Heart left ventricle (tissue), 16 donors: ENCODE measurements around the gene ZNF354B. TPM values are rescaled to one million over a fixed set of nuclear protein-coding genes. Genes with fewer than 3 reads are reported as not detected.
"Not testable (repeated sequence)": the region's sequence is repeated elsewhere in the genome, so short reads cannot be mapped to it uniquely, and the experiment has no call there.

Source experiments
- ATAC-seq, 4 donors: fragments of 200-7000 bp; cut with Tn5 transposase; one replicate each; pipeline ENCODE4 v1.9.1; 2020 to 2022; ENCODE audit warnings: moderate library complexity in 4 of 4, mild to moderate bottlenecking in 3 of 4, moderate number of reproducible peaks in 1 of 4
- DNase-seq, 5 donors: peaks; one replicate each; pipeline ENCODE4 v3.0.0-alpha.2; 2020
- H3K27ac ChIP-seq, 12 donors: fragments of 200-600 bp; sonication (generic) in 4 of 12; one replicate each; pipeline versions ENCODE4 v1.5.0 to v1.8.0; 2016 to 2022; ENCODE audit warnings: mild to moderate bottlenecking in 2 of 12
- H3K27me3 ChIP-seq, 9 donors: fragments of 200-600 bp; sonication (generic) in 2 of 9; one replicate each; pipeline versions ENCODE4 v1.5.1 to v1.8.0; 2016 to 2022; ENCODE audit warnings: mild to moderate bottlenecking in 3 of 9
- H3K36me3 ChIP-seq, 9 donors: fragments of 200-600 bp; sonication (generic) in 2 of 9; one replicate each; pipeline versions ENCODE4 v1.5.0 to v1.8.0; 2018 to 2022; ENCODE audit warnings: mild to moderate bottlenecking in 2 of 9
- H3K4me1 ChIP-seq, 12 donors: fragments of 200-600 bp; sonication (generic) in 4 of 12; one replicate each; pipeline versions ENCODE4 v1.5.0 to v1.8.0; 2016 to 2022; ENCODE audit warnings: mild to moderate bottlenecking in 3 of 12
- H3K4me3 ChIP-seq, 12 donors: fragments of 200-600 bp; sonication (generic) in 4 of 12; one replicate each; pipeline versions ENCODE4 v1.5.0 to v1.8.0; 2017 to 2022; ENCODE audit warnings: mild to moderate bottlenecking in 9 of 12, moderate library complexity in 4 of 12
- H3K9me3 ChIP-seq, 12 donors: fragments of 200-600 bp; sonication (generic) in 4 of 12; one replicate each; pipeline versions ENCODE4 v1.5.0 to v1.8.0; 2016 to 2022; ENCODE audit warnings: mild to moderate bottlenecking in 1 of 12
- POLR2A ChIP-seq, 2 donors: fragments of 450-650 bp; IDR thresholded peaks; one replicate each; pipeline ENCODE4 v1.6.1; 2017; ENCODE audit warnings: antibody characterized with exemption in 2 of 2, mild to moderate bottlenecking in 2 of 2, moderate library complexity in 2 of 2
- WGBS, 4 donors: extraction: QIAGEN DNeasy Blood & Tissue Kit in 2 of 4; methylation state at CpG; one replicate each; pipeline versions ENCODE4 v1.1.5 to v1.1.7; 2013 to 2018; 5-methylcytosine and 5-hydroxymethylcytosine counted together
- intact Hi-C, 10 donors: fragments of 100-400 bp; cut with DNase I; formaldehyde crosslinking; loops; one replicate each; pipeline versions ENCODE4 v1.11.1 to v1.14.2; 2022
- polyA plus RNA-seq, 2 donors: library from polyadenylated mRNA; stranded (reverse); fragments of 200-250 nt; gene quantifications; one replicate each; pipeline ENCODE4 v1.2.3, GENCODE V29; 2013
- total RNA-seq, 9 donors: library from RNA; depleted of rRNA in 2 of 9; stranded (reverse); fragments of >200 nt in 2 of 9; fragmentation: NEBNext Ultra II Directional in 3 of 9; extraction: Animal tissue kit (Norgen Biotek cat#: 25700) in 3 of 9; gene quantifications; one replicate each; pipeline versions ENCODE4 v1.1.0 to v1.2.4, GENCODE V29; 2016 to 2023
- TF ChIP-seq, protein P1 (sequence below), 12 donors: fragments of 200-600 bp; sonication (generic) in 4 of 12; IDR thresholded peaks; one replicate each; pipeline versions ENCODE4 v1.5.0 to v1.8.0; 2018 to 2022; ENCODE audit warnings: antibody characterized with exemption in 12 of 12, mild to moderate bottlenecking in 5 of 12
- donor health status: ischemic (EF 13 %, LVEDD 7.1; RV severe dilation, severe dysfunction).
- donor health status: healthy with polysubstance abuse.
- donor health status: DM: no; HTN: yes; CAD: no.
- donor health status: DM: no; HTN: no; CAD: no.
- donor health status: ischemic (EF 25% LVEDD 6.9; RV normal size, moderate dysfunction).
- donor health status: ischemic (EF 25% LVEDD 5.7; RV mildly dilated, moderate dysfunction).
- donor health status: healthy.
- donor health status: DM: yes; HTN: yes; CAD: no.
- donor health status: ischemic (EF 35%, LVEDD 5.7; RV mildly dilated, moderate dysfunction).
- donor health status: nonischemic (EF 11% LVEDD 7.7; RV severe dilation, severe dysfunction).
- donor health status: DM: yes; HTN: yes; CAD: no.
- donor health status: PGD.
- donor health status: ischemic (EF 29% LVEDD 5.4; RV normal size, mild dysfunction).
- donor health status: nonischemic (EF 23%, LVEDD 6.1; RV moderate dilation, normal function).

Gene ZNF354B
- total and polyA plus RNA-seq, 11 donors: 3.5 to 11.9 (median 7.0) TPM

DNA sequence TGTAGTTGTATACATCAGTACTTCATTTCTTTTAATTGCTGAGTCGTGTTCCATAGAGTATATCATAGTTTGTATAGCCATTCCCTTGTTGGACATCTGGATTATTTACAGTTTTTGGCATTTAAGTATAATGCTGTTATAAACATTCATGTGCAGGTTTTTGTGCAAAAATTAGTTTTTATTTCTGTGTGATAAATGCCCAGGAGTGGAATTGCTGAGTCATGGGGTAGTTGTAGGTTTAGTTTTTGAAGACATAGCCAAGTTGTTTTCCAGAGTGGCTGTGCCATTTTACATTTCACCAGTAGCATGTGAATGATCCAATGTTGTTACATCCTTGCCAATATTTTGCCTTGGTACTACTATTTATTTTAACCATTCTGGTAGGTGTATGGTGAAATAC, 12.5 kb downstream of the ZNF354B start:
- TF ChIP-seq, protein P1, sequence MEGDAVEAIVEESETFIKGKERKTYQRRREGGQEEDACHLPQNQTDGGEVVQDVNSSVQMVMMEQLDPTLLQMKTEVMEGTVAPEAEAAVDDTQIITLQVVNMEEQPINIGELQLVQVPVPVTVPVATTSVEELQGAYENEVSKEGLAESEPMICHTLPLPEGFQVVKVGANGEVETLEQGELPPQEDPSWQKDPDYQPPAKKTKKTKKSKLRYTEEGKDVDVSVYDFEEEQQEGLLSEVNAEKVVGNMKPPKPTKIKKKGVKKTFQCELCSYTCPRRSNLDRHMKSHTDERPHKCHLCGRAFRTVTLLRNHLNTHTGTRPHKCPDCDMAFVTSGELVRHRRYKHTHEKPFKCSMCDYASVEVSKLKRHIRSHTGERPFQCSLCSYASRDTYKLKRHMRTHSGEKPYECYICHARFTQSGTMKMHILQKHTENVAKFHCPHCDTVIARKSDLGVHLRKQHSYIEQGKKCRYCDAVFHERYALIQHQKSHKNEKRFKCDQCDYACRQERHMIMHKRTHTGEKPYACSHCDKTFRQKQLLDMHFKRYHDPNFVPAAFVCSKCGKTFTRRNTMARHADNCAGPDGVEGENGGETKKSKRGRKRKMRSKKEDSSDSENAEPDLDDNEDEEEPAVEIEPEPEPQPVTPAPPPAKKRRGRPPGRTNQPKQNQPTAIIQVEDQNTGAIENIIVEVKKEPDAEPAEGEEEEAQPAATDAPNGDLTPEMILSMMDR (IDR thresholded peaks at IDR 0.05): no peak
- TF ChIP-seq POLR2A (IDR thresholded peaks at IDR 0.05): no peak
- Histone ChIP-seq H3K36me3 (peaks cover 6 to 94% (median 81%) of the 10 kb centered on the region in 9 donors), H3K27ac (no peak overlapping the region), H3K9me3 (peaks cover 0 to 60% (median 22%) of the 10 kb centered on the region in 12 donors), H3K4me1 (no peaks in the 10 kb centered on the region), H3K27me3 (no peaks in the 10 kb centered on the region), H3K4me3 (no peak overlapping the region)
- WGBS, 4 donors: 94 to 99% (median 97%) methylated on average over 1 of the region's 1 CpG
- DNase-seq (no peak), ATAC-seq (no peak)
- intact Hi-C loops: no loop called here

DNA sequence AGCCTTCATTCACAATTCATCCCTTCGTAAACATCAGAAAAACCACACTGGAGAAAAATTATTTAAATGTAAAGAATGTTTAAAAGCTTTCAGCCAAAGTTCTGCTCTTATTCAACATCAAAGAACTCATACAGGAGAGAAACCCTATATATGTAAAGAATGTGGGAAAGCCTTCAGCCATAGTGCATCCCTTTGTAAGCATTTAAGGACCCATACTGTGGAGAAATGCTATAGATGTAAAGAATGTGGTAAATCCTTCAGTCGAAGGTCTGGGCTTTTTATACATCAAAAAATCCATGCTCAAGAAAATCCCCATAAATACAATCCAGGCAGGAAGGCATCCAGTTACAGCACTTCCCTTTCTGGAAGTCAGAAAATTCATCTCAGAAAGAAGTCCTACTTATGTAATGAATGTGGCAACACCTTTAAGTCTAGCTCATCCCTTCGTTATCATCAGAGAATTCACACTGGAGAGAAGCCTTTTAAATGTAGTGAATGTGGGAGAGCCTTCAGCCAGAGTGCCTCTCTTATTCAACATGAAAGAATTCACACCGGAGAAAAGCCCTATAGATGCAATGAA, 23.5 kb downstream of the ZNF354B start:
- H3K27ac ChIP-seq, DNase-seq, H3K27me3 ChIP-seq, H3K4me1 ChIP-seq, intact Hi-C loops, H3K4me3 ChIP-seq, ATAC-seq: not testable (repeated sequence)
- Histone ChIP-seq H3K9me3 (peaks cover 0 to 100% (median 74%) of the 10 kb centered on the region in 12 donors), H3K36me3 (peaks cover 9 to 100% (median 62%) of the 10 kb centered on the region in 9 donors)
- 97 to 99% (median 99%) methylated on average over 4 of the region's 4 CpGs for WGBS, 4 donors

DNA sequence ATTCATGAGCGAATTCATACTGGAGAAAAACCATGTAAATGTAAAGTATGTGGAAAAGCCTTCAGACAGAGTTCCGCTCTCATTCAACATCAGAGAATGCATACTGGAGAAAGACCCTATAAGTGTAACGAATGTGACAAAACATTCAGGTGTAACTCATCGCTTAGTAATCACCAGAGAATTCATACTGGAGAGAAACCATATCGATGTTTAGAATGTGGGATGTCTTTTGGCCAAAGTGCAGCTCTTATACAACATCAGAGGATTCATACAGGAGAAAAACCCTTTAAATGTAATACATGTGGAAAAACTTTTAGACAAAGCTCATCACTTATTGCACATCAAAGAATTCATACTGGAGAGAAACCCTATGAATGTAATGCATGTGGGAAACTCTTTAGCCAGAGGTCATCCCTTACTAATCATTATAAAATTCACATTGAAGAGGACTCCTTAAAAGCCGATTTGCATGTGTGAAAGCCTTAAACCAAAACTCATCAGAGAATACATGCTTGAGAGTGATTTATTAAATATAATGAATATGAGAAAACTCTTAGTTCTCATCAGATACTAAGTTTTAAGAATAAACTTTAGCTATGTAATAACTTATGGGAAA, 24.2 kb downstream of the ZNF354B start:
- no peak overlapping the region for H3K27ac ChIP-seq
- H3K4me3 ChIP-seq: no peak overlapping the region
- no peaks in the 10 kb centered on the region for H3K27me3 ChIP-seq
- intact Hi-C loops: no loop called here
- DNase-seq (no peak), ATAC-seq (no peak)
- 96 to 99% (median 98%) methylated on average over 6 of the region's 6 CpGs for WGBS, 4 donors
- H3K9me3 ChIP-seq: peaks cover 0 to 100% (median 72%) of the 10 kb centered on the region in 12 donors
- H3K36me3 ChIP-seq: peaks cover 9 to 98% (median 64%) of the 10 kb centered on the region in 9 donors
- no peak for TF ChIP-seq POLR2A (IDR thresholded peaks at IDR 0.05)
- TF ChIP-seq, protein P1 (IDR thresholded peaks at IDR 0.05): no peak
- H3K4me1 ChIP-seq: no peaks in the 10 kb centered on the region

- Histone ChIP-seq H3K27ac (peak within 1 kb of the TSS in 11 of 12 donors; percentile 34 to 83 (median 67)), H3K4me3 (peak within 1 kb of the TSS; percentile 65 to 99 (median 83)), H3K9me3 (peaks cover 0 to 20% (median 0%) of the 10 kb centered on the region in 12 donors), H3K4me1 (peaks cover 0 to 11% (median 2%) of the 10 kb centered on the region in 12 donors), H3K36me3 (no peaks in the 10 kb centered on the region), H3K27me3 (peaks cover 0 to 6% (median 0%) of the 10 kb centered on the region in 9 donors)
- TF ChIP-seq, protein P1 (IDR thresholded peaks at IDR 0.05): peak in 1 of 12 donors; percentile 20
- peak in 1 of 2 donors; percentile 29 for TF ChIP-seq POLR2A (IDR thresholded peaks at IDR 0.05)
- peak; percentile 93 to 99 (median 98) for ATAC-seq
- DNase-seq: peak; percentile 65 to 85 (median 73)
- 1 to 6% (median 3%) methylated on average over 24 to 79 of the region's 79 CpGs for WGBS, 4 donors
- intact Hi-C loops: loop anchor here in 1 of 10 donors (5.0 kb wide), 1 partner anchor 34 kb away; no protein-coding TSS in a partner anchor
Measured at GRCh38 chr5:178895615-178896571, 36.1 kb downstream of the ZNF354B start, which contains the start of gene ZFP2. Gene ZFP2, plus strand, starts transcription at chr5:178895913. Its CDS starts 35,401 bp downstream, at chr5:178931314.
